HL-60 (cell line): ENCODE measurements around the gene SLC22A16.

Source experiments
- SPI1 ChIP-seq: IDR thresholded peaks from 2 replicates; pipeline ENCODE4 v1.6.1; 2012; ENCODE audit warnings: low read depth, mild to moderate bottlenecking, borderline replicate concordance
- TF ChIP-seq, protein P1 (sequence below): IDR thresholded peaks from 2 replicates; pipeline ENCODE4 v1.6.1; 2012; ENCODE audit warnings: low read depth; ENCODE audit not compliant: insufficient replicate concordance
- TF ChIP-seq, protein P2 (sequence below): IDR thresholded peaks from one replicate; pipeline ENCODE4 v1.5.1; 2011; ENCODE audit warnings: low read length, control low read depth, inconsistent platforms; ENCODE audit not compliant: insufficient read depth

DNA sequence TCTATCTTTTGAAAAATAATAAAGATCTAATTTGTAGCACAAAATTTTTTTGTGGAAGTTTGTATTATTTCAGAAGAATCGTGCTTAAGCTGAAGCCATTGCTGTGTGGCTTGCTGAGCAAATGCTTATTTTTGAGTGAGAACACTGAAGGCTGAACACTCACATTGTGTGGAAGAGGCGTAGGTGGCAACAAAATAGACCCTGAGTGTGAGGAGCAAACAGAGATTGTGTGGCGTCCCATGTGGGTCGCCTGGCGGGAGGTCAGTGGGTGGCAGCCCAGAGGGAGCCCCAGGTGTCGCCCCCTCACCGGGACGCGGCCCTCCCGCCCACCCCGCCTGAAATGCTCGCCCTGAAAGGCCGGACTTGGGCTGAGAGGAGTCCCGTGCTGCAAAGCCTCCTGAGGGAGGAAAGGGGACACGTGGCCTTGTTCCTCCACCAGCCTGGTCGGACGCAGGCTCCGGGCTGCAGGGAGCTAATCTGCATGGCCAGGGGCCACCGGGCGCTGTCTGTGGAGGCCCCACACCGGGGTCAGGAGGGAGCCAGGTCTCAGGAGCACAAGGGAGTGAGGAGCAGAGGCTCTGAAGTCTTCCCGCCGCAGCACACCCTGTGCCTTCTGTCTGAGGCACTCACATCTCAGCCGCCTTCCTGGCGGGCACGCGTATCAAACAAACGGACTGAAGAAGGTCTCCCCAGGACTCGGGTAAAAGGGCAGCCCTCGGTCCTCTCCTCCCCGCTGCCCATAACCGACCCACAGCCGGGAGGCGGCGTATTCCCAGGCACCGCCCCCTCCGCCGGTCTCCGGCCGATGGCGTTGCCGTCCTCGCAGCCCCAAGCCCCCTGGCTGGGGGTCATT is 77.0 kb downstream of the SLC22A16 start:
- TF ChIP-seq, protein P1, sequence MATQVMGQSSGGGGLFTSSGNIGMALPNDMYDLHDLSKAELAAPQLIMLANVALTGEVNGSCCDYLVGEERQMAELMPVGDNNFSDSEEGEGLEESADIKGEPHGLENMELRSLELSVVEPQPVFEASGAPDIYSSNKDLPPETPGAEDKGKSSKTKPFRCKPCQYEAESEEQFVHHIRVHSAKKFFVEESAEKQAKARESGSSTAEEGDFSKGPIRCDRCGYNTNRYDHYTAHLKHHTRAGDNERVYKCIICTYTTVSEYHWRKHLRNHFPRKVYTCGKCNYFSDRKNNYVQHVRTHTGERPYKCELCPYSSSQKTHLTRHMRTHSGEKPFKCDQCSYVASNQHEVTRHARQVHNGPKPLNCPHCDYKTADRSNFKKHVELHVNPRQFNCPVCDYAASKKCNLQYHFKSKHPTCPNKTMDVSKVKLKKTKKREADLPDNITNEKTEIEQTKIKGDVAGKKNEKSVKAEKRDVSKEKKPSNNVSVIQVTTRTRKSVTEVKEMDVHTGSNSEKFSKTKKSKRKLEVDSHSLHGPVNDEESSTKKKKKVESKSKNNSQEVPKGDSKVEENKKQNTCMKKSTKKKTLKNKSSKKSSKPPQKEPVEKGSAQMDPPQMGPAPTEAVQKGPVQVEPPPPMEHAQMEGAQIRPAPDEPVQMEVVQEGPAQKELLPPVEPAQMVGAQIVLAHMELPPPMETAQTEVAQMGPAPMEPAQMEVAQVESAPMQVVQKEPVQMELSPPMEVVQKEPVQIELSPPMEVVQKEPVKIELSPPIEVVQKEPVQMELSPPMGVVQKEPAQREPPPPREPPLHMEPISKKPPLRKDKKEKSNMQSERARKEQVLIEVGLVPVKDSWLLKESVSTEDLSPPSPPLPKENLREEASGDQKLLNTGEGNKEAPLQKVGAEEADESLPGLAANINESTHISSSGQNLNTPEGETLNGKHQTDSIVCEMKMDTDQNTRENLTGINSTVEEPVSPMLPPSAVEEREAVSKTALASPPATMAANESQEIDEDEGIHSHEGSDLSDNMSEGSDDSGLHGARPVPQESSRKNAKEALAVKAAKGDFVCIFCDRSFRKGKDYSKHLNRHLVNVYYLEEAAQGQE = no peak
- TF ChIP-seq, protein P2, sequence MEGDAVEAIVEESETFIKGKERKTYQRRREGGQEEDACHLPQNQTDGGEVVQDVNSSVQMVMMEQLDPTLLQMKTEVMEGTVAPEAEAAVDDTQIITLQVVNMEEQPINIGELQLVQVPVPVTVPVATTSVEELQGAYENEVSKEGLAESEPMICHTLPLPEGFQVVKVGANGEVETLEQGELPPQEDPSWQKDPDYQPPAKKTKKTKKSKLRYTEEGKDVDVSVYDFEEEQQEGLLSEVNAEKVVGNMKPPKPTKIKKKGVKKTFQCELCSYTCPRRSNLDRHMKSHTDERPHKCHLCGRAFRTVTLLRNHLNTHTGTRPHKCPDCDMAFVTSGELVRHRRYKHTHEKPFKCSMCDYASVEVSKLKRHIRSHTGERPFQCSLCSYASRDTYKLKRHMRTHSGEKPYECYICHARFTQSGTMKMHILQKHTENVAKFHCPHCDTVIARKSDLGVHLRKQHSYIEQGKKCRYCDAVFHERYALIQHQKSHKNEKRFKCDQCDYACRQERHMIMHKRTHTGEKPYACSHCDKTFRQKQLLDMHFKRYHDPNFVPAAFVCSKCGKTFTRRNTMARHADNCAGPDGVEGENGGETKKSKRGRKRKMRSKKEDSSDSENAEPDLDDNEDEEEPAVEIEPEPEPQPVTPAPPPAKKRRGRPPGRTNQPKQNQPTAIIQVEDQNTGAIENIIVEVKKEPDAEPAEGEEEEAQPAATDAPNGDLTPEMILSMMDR = no peak
- TF ChIP-seq SPI1 = no peak
